VCaP (cell line): Measurements from ENCODE around the gene STAG3.
"Not testable (repeated sequence)": the region's sequence is repeated elsewhere in the genome, so short reads cannot be mapped to it uniquely, and the experiment has no call there.

Experiments used
- H3K27ac ChIP-seq: fragments of 450-650 bp; 2 replicates; pipeline ENCODE4 v1.5.1; 2017
- CTCF ChIP-seq: fragments of 450-650 bp; conservative IDR thresholded peaks from 2 replicates; pipeline ENCODE4 v1.5.1; 2017; ENCODE audit warnings: mild to moderate bottlenecking, moderate library complexity

Gene STAG3

GRCh38 chr7:100220586-100221230 is 43.0 kb downstream of the STAG3 start:
- TF ChIP-seq CTCF, result no peak
- no peak overlapping the region for H3K27ac ChIP-seq

GRCh38 chr7:100221231-100221718 is 43.6 kb downstream of the STAG3 start:
- no peak for TF ChIP-seq CTCF
- no peak overlapping the region for H3K27ac ChIP-seq

GRCh38 chr7:100221767-100222444 is 44.2 kb downstream of the STAG3 start:
- TF ChIP-seq CTCF, result no peak
- no peak overlapping the region for H3K27ac ChIP-seq

GRCh38 chr7:100222445-100223132 is 44.9 kb downstream of the STAG3 start:
- TF ChIP-seq CTCF, result no peak

GRCh38 chr7:100223376-100223927 is 45.7 kb downstream of the STAG3 start:
- not testable (repeated sequence) for H3K27ac ChIP-seq

More at GRCh38 chr7:100222445-100223132, 44.9 kb downstream of the STAG3 start:
- no peak overlapping the region for H3K27ac ChIP-seq

- H3K27ac ChIP-seq, result not testable (repeated sequence)
These were observed 47.2 kb downstream of the STAG3 start for GRCh38 chr7:100224891-100225290.

- not testable (repeated sequence) for H3K27ac ChIP-seq
These were observed 57.1 kb downstream of the STAG3 start for GRCh38 chr7:100234660-100235317.

- not testable (repeated sequence) for H3K27ac ChIP-seq
These were observed 62.3 kb downstream of the STAG3 start for GRCh38 chr7:100239975-100240374.

- not testable (repeated sequence) for H3K27ac ChIP-seq
These were observed 65.7 kb downstream of the STAG3 start for GRCh38 chr7:100243385-100243784.

GRCh38 chr7:100244988-100245605 is 67.4 kb downstream of the STAG3 start:
- not testable (repeated sequence) for H3K27ac ChIP-seq

- not testable (repeated sequence) for H3K27ac ChIP-seq
These were observed 68.6 kb downstream of the STAG3 start for GRCh38 chr7:100246121-100246864.

- H3K27ac ChIP-seq, result peak overlapping the region; percentile 72
These were observed 69.1 kb downstream of the STAG3 start for GRCh38 chr7:100246865-100247137.
